Left cardiac atrium (tissue), 4 donors: ENCODE measurements around the gene TYW1. TPM values are rescaled to one million over a fixed set of nuclear protein-coding genes. Genes with fewer than 3 reads are reported as not detected.
"Not testable (repeated sequence)": the region's sequence is repeated elsewhere in the genome, so short reads cannot be mapped to it uniquely, and the experiment has no call there.

ENCODE experiments used
- ATAC-seq, 2 donors: fragments of 200-7000 bp; cut with Tn5 transposase; one replicate each; pipeline ENCODE4 v1.9.1; 2020; ENCODE audit warnings: mild to moderate bottlenecking in 2 of 2, moderate library complexity in 2 of 2
- DNase-seq: peaks from one replicate; pipeline ENCODE4 v3.0.0-alpha.2; 2020
- intact Hi-C, 2 donors: fragments of 100-400 bp; cut with DNase I; formaldehyde crosslinking; loops; one replicate each; pipeline versions ENCODE4 v1.14.1 to v1.15.1; 2022 to 2023
- long read RNA-seq: library from polyadenylated mRNA; unstranded; transcript quantifications from one replicate; pipeline ENCODE4 v2.0.0, GENCODE V29; 2021
- total RNA-seq, 2 donors: library from RNA; stranded (reverse); fragmentation: NEBNext Ultra II Directional; extraction: Animal tissue kit (Norgen Biotek cat#: 25700); gene quantifications; one replicate each; pipeline ENCODE4 v1.2.1, GENCODE V29; 2021
- donor health status: DM: no; HTN: yes; CAD: no.
- donor health status: DM: no; HTN: yes; CAD: no; lungs with severe emphysema.
- donor health status: DM: yes; HTN: yes; CAD: no.
- donor health status: Dilated cardiomyopathy.

TYW1 gene
- 10 to 100 TPM; 10.8 to 13.3 TPM for total RNA-seq
- long read RNA-seq, transcript TYW1-201 (16 exons, 3,348 nt): major isoform, 18 of 24 reads
- long read RNA-seq, partial matches to known transcripts: 2 of 24 reads
- long read RNA-seq, other reads (novel, unspliced or antisense): 4 of 24 reads

GRCh38 chr7:66996444-66997191 is at the start of gene TYW1:
Gene TYW1 (plus strand): TSS chr7:66996833. CDS start chr7:66996979, 146 bp downstream.
- ATAC-seq (peak; percentile 93 to 94), DNase-seq (peak; percentile 98)
- intact Hi-C loops: not testable (repeated sequence)

- DNase-seq (no peak), ATAC-seq (no peak)
- intact Hi-C loops: no loop called here
Measured at GRCh38 chr7:66948480-66949109, 48.0 kb upstream of the TYW1 start.

GRCh38 chr7:66950311-66950710 is 46.3 kb upstream of the TYW1 start:
- DNase-seq (no peak), ATAC-seq (no peak)
- intact Hi-C loops: no loop called here

GRCh38 chr7:66950763-66951162 is 45.9 kb upstream of the TYW1 start:
- ATAC-seq: no peak
- DNase-seq: no peak
- intact Hi-C loops: no loop called here

GRCh38 chr7:66952343-66953043 is 44.1 kb upstream of the TYW1 start:
- peak in 1 of 2 donors; percentile 47 for ATAC-seq
- intact Hi-C loops: no loop called here
- DNase-seq: peak; percentile 28

GRCh38 chr7:66953044-66953427 is 43.6 kb upstream of the TYW1 start:
- ATAC-seq: no peak
- intact Hi-C loops: no loop called here
- DNase-seq: no peak

GRCh38 chr7:66957595-66958290 is 38.9 kb upstream of the TYW1 start:
- ATAC-seq (peak; percentile 52 to 70), DNase-seq (no peak)
- intact Hi-C loops: no loop called here

GRCh38 chr7:66958538-66959350 is 37.9 kb upstream of the TYW1 start:
- ATAC-seq (no peak), DNase-seq (no peak)
- intact Hi-C loops: no loop called here

GRCh38 chr7:66960192-66960591 is 36.4 kb upstream of the TYW1 start:
- DNase-seq (no peak), ATAC-seq (no peak)
- intact Hi-C loops: no loop called here

- DNase-seq: no peak
- ATAC-seq: peak in 1 of 2 donors; percentile 13
- intact Hi-C loops: no loop called here
Measured at GRCh38 chr7:66961096-66961495, 35.5 kb upstream of the TYW1 start.

GRCh38 chr7:66964411-66964810 is 32.2 kb upstream of the TYW1 start:
- DNase-seq: no peak
- ATAC-seq: no peak
- intact Hi-C loops: no loop called here

GRCh38 chr7:66967029-66967428 is 29.6 kb upstream of the TYW1 start:
- ATAC-seq: no peak
- DNase-seq: no peak
- intact Hi-C loops: no loop called here

GRCh38 chr7:66969001-66969400 is 27.6 kb upstream of the TYW1 start:
- intact Hi-C loops, DNase-seq, ATAC-seq: not testable (repeated sequence)

GRCh38 chr7:66970310-66970709 is 26.3 kb upstream of the TYW1 start:
- ATAC-seq (no peak), DNase-seq (no peak)
- intact Hi-C loops: no loop called here

GRCh38 chr7:66974986-66975590 is 21.5 kb upstream of the TYW1 start:
- intact Hi-C loops: no loop called here
- DNase-seq: no peak
- no peak for ATAC-seq

- intact Hi-C loops, DNase-seq, ATAC-seq: not testable (repeated sequence)
Measured at GRCh38 chr7:66978312-66978711, 18.3 kb upstream of the TYW1 start.

GRCh38 chr7:66979013-66979412 is 17.6 kb upstream of the TYW1 start:
- intact Hi-C loops, DNase-seq, ATAC-seq: not testable (repeated sequence)

- intact Hi-C loops, DNase-seq, ATAC-seq: not testable (repeated sequence)
Measured at GRCh38 chr7:66980336-66980735, 16.3 kb upstream of the TYW1 start.
